Measurements from ENCODE around the gene LTBP2. TPM values are rescaled to one million over a fixed set of nuclear protein-coding genes. Genes with fewer than 3 reads are reported as not detected.

Gene LTBP2
- total RNA-seq, 1 donor from 2014 or later = 12.0 TPM

- no peaks in the 10 kb centered on the region for H3K36me3 ChIP-seq (ENCODE audit: control insufficient read depth in 3 of 3, insufficient read depth in 3 of 3, low read length in 3 of 3)
- H3K9me3 ChIP-seq (ENCODE audit: control insufficient read depth in 3 of 3, low read length in 3 of 3) = no peaks in the 10 kb centered on the region
- no peaks in the 10 kb centered on the region for H3K27me3 ChIP-seq (ENCODE audit: control insufficient read depth in 3 of 3, insufficient read depth in 3 of 3, low read length in 3 of 3)
- H3K9ac ChIP-seq (ENCODE audit: low read depth in 1 of 3, low read length in 3 of 3) = peak overlapping the region in 1 of 3 donors; percentile 17
- H3K4me1 ChIP-seq (ENCODE audit: control insufficient read depth in 3 of 3, insufficient read depth in 3 of 3, low read length in 3 of 3) = peaks cover 49 to 61% (median 60%) of the 10 kb centered on the region in 3 donors
- H3K4me3 ChIP-seq (ENCODE audit: low read length in 3 of 3) = no peak overlapping the region
- H3K27ac ChIP-seq (ENCODE audit: low read depth, low read length) = peak overlapping the region; percentile 72
These were observed 18.0 kb downstream of the LTBP2 start for GRCh38 chr14:74594029-74594428.

DNA sequence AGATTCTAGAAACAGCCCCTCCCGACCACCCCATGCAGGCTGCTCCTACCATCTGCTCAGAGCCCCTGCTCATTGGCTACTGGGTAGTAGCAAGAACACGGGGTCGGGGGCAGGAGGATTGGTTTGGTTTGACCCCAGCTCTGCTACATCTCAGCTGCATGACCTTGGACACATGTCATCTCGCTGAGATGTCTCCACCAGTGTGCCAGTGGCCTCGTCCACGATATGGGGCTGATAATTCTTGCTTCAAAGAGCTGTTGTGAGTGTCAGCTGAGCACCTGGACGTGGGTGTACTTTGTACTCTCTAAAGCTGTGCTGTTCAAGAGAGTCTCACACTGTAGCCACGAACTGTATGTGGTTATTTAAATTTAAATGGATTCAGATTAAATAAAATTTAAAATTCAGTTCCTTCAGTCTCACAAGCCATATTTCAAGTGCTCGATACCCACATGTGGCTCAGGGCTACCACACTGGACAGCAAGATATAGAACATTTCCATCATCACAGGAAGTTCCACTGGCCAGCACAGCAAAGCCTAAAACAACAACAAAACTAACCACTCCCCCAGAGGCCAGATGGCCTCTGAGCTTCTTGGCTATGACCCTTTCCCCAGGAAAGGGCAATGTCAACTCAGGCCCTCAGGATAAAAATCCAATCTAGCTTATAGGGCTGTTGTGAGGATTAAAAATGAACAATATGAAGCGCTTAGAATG is 18.6 kb downstream of the LTBP2 start:
- peaks cover 49 to 59% (median 57%) of the 10 kb centered on the region in 3 donors for H3K4me1 ChIP-seq (ENCODE audit: control insufficient read depth in 3 of 3, insufficient read depth in 3 of 3, low read length in 3 of 3)
- no peak overlapping the region for H3K9ac ChIP-seq (ENCODE audit: low read depth in 1 of 3, low read length in 3 of 3)
- H3K36me3 ChIP-seq (ENCODE audit: control insufficient read depth in 3 of 3, insufficient read depth in 3 of 3, low read length in 3 of 3) = no peaks in the 10 kb centered on the region

DNA sequence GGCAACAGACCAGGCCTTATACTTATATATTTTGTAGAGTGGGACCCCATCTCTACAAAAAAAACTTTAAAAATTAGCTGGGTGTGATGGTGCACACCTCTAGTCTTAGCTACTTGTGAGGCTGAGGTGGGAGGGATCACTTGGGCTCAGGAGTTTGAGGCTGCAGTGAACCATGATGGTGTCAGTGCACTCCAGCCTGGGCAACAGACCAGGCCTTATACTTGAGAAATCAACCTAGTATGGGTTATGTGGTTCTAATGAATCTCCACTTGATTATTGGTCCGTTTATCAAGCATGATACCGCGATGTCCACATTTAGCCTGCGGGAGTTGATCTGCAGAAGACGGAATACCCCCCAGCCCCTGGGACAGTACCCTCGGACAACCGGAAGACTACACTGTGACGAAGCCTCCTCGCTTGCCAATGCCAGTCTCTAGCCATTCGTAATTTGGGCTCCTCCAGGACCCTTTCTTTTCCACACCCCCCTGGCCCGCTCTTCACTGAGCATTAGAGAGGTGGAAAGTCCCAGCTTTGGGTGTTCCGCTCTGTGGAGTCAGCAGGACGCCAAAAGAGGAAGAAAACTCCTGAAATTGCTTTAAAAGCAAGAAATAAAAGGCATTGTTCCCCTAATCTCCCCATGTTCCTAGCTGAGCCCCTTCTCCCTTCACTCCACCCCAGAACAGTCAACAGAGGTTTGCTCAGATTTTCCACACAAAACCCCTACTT is 19.4 kb downstream of the LTBP2 start:
- Histone ChIP-seq H3K27me3 (ENCODE audit: control insufficient read depth in 3 of 3, insufficient read depth in 3 of 3, low read length in 3 of 3) (no peaks in the 10 kb centered on the region), H3K27ac (ENCODE audit: low read depth, low read length) (peak overlapping the region; percentile 72), H3K36me3 (ENCODE audit: control insufficient read depth in 3 of 3, insufficient read depth in 3 of 3, low read length in 3 of 3) (no peaks in the 10 kb centered on the region), H3K4me1 (ENCODE audit: control insufficient read depth in 3 of 3, insufficient read depth in 3 of 3, low read length in 3 of 3) (peaks cover 49 to 59% (median 57%) of the 10 kb centered on the region in 3 donors), H3K9me3 (ENCODE audit: control insufficient read depth in 3 of 3, low read length in 3 of 3) (no peaks in the 10 kb centered on the region), H3K4me3 (ENCODE audit: low read length in 3 of 3) (no peak overlapping the region), H3K9ac (ENCODE audit: low read depth in 1 of 3, low read length in 3 of 3) (no peak overlapping the region)

More for the DNA sequence above, 18.6 kb downstream of the LTBP2 start:
- H3K27me3 ChIP-seq (ENCODE audit: control insufficient read depth in 3 of 3, insufficient read depth in 3 of 3, low read length in 3 of 3) = no peaks in the 10 kb centered on the region
- H3K4me3 ChIP-seq (ENCODE audit: low read length in 3 of 3) = peak overlapping the region in 1 of 3 donors; percentile 27
- H3K27ac ChIP-seq (ENCODE audit: low read depth, low read length) = peak overlapping the region; percentile 72
- H3K9me3 ChIP-seq (ENCODE audit: control insufficient read depth in 3 of 3, low read length in 3 of 3) = no peaks in the 10 kb centered on the region

DNA sequence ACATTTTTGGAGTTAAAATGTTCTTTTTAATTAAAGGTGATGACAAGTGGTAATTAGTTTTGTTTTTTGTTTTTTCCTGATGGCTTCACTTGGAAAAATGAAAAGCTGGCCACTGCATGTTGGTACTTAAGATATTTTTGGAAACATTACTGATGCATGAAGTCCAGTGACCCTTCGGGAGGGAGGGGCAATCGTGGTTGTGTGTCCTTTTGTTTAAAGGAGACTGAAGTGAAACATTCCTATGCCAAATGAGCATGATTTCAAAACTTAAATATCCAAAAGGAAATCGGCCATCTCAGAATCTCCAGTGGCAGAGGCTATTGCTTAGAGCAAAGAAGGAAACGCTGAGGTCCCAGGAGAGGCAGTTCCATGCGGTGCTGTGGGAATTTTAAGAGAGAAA is 20.1 kb downstream of the LTBP2 start:
- H3K27ac ChIP-seq (ENCODE audit: low read depth, low read length) = peak overlapping the region; percentile 66
- H3K36me3 ChIP-seq (ENCODE audit: control insufficient read depth in 3 of 3, insufficient read depth in 3 of 3, low read length in 3 of 3) = no peaks in the 10 kb centered on the region
- no peaks in the 10 kb centered on the region for H3K9me3 ChIP-seq (ENCODE audit: control insufficient read depth in 3 of 3, low read length in 3 of 3)
- H3K27me3 ChIP-seq (ENCODE audit: control insufficient read depth in 3 of 3, insufficient read depth in 3 of 3, low read length in 3 of 3) = no peaks in the 10 kb centered on the region
- H3K4me1 ChIP-seq (ENCODE audit: control insufficient read depth in 3 of 3, insufficient read depth in 3 of 3, low read length in 3 of 3) = peaks cover 45 to 54% (median 54%) of the 10 kb centered on the region in 3 donors
- H3K9ac ChIP-seq (ENCODE audit: low read depth in 1 of 3, low read length in 3 of 3) = no peak overlapping the region
- H3K4me3 ChIP-seq (ENCODE audit: low read length in 3 of 3) = no peak overlapping the region

GRCh38 chr14:74591394-74591793 is 20.6 kb downstream of the LTBP2 start:
- Histone ChIP-seq H3K9me3 (ENCODE audit: control insufficient read depth in 3 of 3, low read length in 3 of 3) (no peaks in the 10 kb centered on the region), H3K27ac (ENCODE audit: low read depth, low read length) (peak overlapping the region; percentile 66), H3K4me1 (ENCODE audit: control insufficient read depth in 3 of 3, insufficient read depth in 3 of 3, low read length in 3 of 3) (peaks cover 43 to 52% (median 49%) of the 10 kb centered on the region in 3 donors)

GRCh38 chr14:74589291-74589879 is 22.7 kb downstream of the LTBP2 start:
- H3K9ac ChIP-seq (ENCODE audit: low read depth in 1 of 3, low read length in 3 of 3) = no peak overlapping the region
- H3K27me3 ChIP-seq (ENCODE audit: control insufficient read depth in 3 of 3, insufficient read depth in 3 of 3, low read length in 3 of 3) = no peaks in the 10 kb centered on the region
- peaks cover 29 to 41% (median 36%) of the 10 kb centered on the region in 3 donors for H3K4me1 ChIP-seq (ENCODE audit: control insufficient read depth in 3 of 3, insufficient read depth in 3 of 3, low read length in 3 of 3)
- no peaks in the 10 kb centered on the region for H3K36me3 ChIP-seq (ENCODE audit: control insufficient read depth in 3 of 3, insufficient read depth in 3 of 3, low read length in 3 of 3)
- H3K27ac ChIP-seq (ENCODE audit: low read depth, low read length) = no peak overlapping the region
- H3K9me3 ChIP-seq (ENCODE audit: control insufficient read depth in 3 of 3, low read length in 3 of 3) = no peaks in the 10 kb centered on the region
- H3K4me3 ChIP-seq (ENCODE audit: low read length in 3 of 3) = no peak overlapping the region

More at GRCh38 chr14:74591394-74591793, 20.6 kb downstream of the LTBP2 start:
- peak overlapping the region in 1 of 3 donors; percentile 38 for H3K9ac ChIP-seq (ENCODE audit: low read depth in 1 of 3, low read length in 3 of 3)
- no peak overlapping the region for H3K4me3 ChIP-seq (ENCODE audit: low read length in 3 of 3)
- no peaks in the 10 kb centered on the region for H3K27me3 ChIP-seq (ENCODE audit: control insufficient read depth in 3 of 3, insufficient read depth in 3 of 3, low read length in 3 of 3)
- no peaks in the 10 kb centered on the region for H3K36me3 ChIP-seq (ENCODE audit: control insufficient read depth in 3 of 3, insufficient read depth in 3 of 3, low read length in 3 of 3)

- H3K4me3 ChIP-seq (ENCODE audit: low read length in 3 of 3) = no peak overlapping the region
- no peaks in the 10 kb centered on the region for H3K27me3 ChIP-seq (ENCODE audit: control insufficient read depth in 3 of 3, insufficient read depth in 3 of 3, low read length in 3 of 3)
- no peak overlapping the region for H3K27ac ChIP-seq (ENCODE audit: low read depth, low read length)
- H3K9me3 ChIP-seq (ENCODE audit: control insufficient read depth in 3 of 3, low read length in 3 of 3) = no peaks in the 10 kb centered on the region
- H3K4me1 ChIP-seq (ENCODE audit: control insufficient read depth in 3 of 3, insufficient read depth in 3 of 3, low read length in 3 of 3) = peaks cover 24 to 38% (median 33%) of the 10 kb centered on the region in 3 donors
- H3K9ac ChIP-seq (ENCODE audit: low read depth in 1 of 3, low read length in 3 of 3) = no peak overlapping the region
- no peaks in the 10 kb centered on the region for H3K36me3 ChIP-seq (ENCODE audit: control insufficient read depth in 3 of 3, insufficient read depth in 3 of 3, low read length in 3 of 3)
These were observed 24.7 kb downstream of the LTBP2 start for GRCh38 chr14:74587363-74587707.

GRCh38 chr14:74586681-74587362 is 25.2 kb downstream of the LTBP2 start:
- Histone ChIP-seq H3K36me3 (ENCODE audit: control insufficient read depth in 3 of 3, insufficient read depth in 3 of 3, low read length in 3 of 3) (no peaks in the 10 kb centered on the region), H3K4me3 (ENCODE audit: low read length in 3 of 3) (no peak overlapping the region), H3K9ac (ENCODE audit: low read depth in 1 of 3, low read length in 3 of 3) (no peak overlapping the region), H3K4me1 (ENCODE audit: control insufficient read depth in 3 of 3, insufficient read depth in 3 of 3, low read length in 3 of 3) (peaks cover 19 to 33% (median 30%) of the 10 kb centered on the region in 3 donors), H3K27me3 (ENCODE audit: control insufficient read depth in 3 of 3, insufficient read depth in 3 of 3, low read length in 3 of 3) (no peaks in the 10 kb centered on the region), H3K9me3 (ENCODE audit: control insufficient read depth in 3 of 3, low read length in 3 of 3) (no peaks in the 10 kb centered on the region), H3K27ac (ENCODE audit: low read depth, low read length) (no peak overlapping the region)

DNA sequence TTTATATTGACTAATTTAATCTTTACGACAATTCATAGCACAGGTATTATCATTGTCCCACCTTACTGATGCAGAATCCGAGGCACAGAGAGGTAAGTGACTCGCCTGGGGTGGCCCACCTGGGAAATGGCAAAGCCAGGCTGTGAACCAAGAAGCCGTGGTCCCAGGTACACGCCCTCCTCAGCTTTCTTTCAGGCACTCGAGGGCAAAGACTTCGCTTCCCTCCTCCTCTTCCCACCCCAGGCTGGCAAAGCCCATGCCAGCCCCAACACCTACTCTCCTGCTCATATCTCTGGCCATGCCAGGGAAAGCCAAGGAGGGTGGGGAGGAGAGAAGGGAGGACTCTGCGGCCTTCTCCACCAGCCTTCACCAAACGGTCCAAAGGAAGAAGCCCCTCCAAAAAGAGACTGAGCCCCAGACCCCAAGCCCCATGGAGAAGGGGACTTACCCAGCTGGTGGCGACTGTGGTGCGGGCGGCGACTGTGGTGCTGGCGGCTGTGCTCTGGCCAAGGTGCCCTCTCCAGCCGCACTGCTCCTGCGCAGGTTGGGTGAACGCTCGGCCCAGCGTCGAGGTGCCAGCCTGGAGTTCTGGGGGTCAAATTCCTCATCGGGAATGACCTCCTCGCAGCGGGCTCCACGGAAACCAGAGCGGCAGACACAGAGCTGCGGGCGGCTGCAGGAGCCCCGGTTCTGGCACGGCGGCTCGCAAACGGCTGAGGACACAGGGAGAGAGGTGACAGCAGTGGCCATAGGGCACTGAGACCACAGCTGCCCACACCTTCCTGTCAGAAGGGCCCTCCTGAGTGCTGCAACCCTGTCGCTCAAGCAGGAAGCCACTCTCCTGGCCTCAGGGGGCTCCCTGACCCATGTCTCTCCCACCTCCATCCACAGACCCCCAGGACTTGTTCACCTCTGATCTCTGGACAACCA is 26.4 kb downstream of the LTBP2 start:
- H3K4me3 ChIP-seq (ENCODE audit: low read length in 3 of 3) = no peak overlapping the region
- peaks cover 12 to 27% (median 22%) of the 10 kb centered on the region in 3 donors for H3K4me1 ChIP-seq (ENCODE audit: control insufficient read depth in 3 of 3, insufficient read depth in 3 of 3, low read length in 3 of 3)
- no peaks in the 10 kb centered on the region for H3K9me3 ChIP-seq (ENCODE audit: control insufficient read depth in 3 of 3, low read length in 3 of 3)
- no peaks in the 10 kb centered on the region for H3K27me3 ChIP-seq (ENCODE audit: control insufficient read depth in 3 of 3, insufficient read depth in 3 of 3, low read length in 3 of 3)
- no peaks in the 10 kb centered on the region for H3K36me3 ChIP-seq (ENCODE audit: control insufficient read depth in 3 of 3, insufficient read depth in 3 of 3, low read length in 3 of 3)
- H3K27ac ChIP-seq (ENCODE audit: low read depth, low read length) = no peak overlapping the region
- no peak overlapping the region for H3K9ac ChIP-seq (ENCODE audit: low read depth in 1 of 3, low read length in 3 of 3)
